ENCODE results near the gene ACSF3. TPM values are rescaled to one million over a fixed set of nuclear protein-coding genes. Genes with fewer than 3 reads are reported as not detected.
"Not testable (repeated sequence)": the region's sequence is repeated elsewhere in the genome, so short reads cannot be mapped to it uniquely, and the experiment has no call there.

ACSF3 gene
- total RNA-seq, 2 donors from 2014 or later: 33.1 to 59.9 TPM

DNA sequence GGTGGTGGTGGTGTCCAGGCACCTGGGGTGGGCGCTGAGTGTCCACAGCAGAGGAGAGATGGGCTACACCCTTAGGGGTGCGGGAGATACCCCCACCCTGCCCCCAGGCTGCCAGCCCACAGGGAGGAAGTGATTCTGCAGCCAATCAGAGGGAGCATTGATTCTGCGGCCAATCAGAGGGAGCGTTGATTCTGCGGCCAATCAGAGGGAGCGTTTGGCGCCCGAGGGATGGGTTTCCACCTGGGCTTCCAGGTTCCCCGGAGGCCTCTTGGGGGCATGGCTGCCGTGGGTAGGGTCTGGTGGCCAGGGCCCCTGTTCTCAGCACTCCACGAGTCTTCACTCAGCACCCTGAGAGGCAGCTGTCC is 28.2 kb upstream of the ACSF3 start:
- no peaks in the 10 kb centered on the region for H3K9me3 Mint-ChIP-seq
- DNase-seq (ENCODE audit: low spot score in 2 of 2): no peak

DNA sequence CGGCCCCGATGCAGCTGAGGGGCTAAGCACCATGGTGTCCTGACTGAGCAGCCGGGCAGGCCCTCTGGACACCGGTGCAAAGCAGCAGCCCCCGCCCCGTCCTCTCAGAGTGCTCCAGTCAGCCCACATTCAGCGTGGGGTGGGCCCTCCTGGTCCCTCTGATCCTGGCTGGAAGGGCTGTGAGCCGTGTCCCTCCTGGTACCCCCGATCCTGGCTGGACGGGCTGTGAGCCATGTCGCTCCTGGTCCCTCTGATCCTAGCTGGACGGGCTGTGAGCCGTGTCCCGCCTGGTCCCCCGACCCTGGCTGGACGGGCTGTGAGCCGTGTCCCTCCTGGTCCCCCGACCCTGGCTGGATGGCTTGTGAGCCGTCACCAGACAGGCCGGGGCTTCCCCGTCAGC is 26.9 kb upstream of the ACSF3 start:
- no peak for ATAC-seq
- DNase-seq (ENCODE audit: low spot score in 2 of 2): no peak
- Mint-ChIP-seq H3K27ac (no peak overlapping the region), H3K36me3 (no peaks in the 10 kb centered on the region), H3K9me3 (no peaks in the 10 kb centered on the region)

More for the DNA sequence above, 28.2 kb upstream of the ACSF3 start:
- no peak for ATAC-seq
- no peaks in the 10 kb centered on the region for H3K36me3 Mint-ChIP-seq
- no peak overlapping the region for H3K27ac Mint-ChIP-seq

DNA sequence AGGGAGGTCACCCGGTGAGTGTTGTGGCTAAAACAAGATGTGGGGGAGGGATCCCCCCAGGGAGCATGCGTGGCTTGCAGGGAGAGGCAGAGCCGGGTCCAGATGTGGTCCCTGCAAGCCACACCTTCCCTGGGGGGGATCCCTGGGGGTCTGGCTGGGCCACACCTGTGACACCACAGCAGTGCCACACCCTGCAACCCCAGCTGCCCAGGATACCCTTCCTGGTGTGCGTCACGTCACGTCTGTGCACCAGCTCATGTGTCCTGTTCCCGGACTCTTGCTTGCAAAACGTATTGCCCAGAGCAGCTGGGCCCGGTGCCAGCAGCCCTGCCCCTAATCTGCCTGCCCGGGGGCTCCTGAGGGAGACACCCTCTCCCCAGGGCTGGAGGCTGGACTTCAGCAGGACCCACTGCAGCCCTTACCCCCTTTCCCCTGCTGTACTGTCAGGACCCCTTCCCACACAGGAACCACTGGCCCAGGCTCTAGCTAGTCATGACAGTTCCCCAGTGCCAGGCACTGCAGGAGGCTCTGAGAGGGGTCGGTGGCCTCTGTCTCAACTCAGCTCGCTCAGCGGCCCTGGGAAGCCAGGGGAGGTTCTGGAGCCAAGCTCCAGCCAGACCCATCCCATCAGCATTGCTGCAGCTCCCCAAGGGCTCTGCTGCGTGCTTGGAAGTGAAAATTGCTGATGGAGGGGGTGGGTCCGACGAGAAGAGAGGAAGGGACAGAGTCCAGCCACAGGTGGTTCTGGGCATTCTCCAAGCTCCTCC is 25.8 kb upstream of the ACSF3 start:
- no peak for DNase-seq (ENCODE audit: low spot score in 2 of 2)
- Mint-ChIP-seq H3K27ac (no peak overlapping the region), H3K36me3 (no peaks in the 10 kb centered on the region), H3K9me3 (no peaks in the 10 kb centered on the region)
- ATAC-seq: peak in 1 of 2 donors; percentile 19

DNA sequence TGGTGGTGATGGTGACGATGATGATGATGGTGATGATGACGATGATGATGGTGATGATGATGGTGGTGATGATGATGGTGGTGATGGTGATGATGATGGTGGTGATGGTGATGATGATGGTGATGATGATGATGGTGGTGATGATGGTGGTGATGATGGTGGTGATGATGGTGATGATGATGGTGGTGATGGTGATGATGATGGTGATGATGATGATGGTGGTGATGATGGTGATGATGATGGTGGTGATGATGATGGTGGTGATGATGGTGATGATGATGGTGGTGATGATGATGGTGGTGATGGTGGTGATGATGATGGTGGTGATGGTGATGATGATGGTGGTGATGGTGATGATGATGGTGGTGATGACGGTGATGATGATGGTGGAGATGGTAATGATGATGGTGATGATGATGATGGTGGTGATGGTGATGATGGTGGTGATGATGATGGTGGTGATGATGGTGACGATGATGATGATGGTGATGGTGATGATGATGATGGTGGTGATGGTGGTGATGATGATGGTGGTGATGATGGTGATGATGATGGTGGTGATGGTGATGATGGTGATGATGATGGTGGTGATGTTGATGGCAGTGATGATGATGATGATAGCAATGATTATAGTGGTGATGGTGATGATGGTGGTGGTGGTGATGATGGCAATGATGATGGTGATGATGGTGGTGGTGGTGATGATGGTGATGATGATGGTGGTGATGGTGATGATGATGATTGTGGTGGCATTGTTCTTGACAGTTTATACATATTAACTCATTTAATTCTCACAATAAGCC is 24.6 kb upstream of the ACSF3 start:
- DNase-seq (ENCODE audit: low spot score in 2 of 2); H3K27ac Mint-ChIP-seq; ATAC-seq; H3K36me3 Mint-ChIP-seq; H3K9me3 Mint-ChIP-seq: not testable (repeated sequence)

DNA sequence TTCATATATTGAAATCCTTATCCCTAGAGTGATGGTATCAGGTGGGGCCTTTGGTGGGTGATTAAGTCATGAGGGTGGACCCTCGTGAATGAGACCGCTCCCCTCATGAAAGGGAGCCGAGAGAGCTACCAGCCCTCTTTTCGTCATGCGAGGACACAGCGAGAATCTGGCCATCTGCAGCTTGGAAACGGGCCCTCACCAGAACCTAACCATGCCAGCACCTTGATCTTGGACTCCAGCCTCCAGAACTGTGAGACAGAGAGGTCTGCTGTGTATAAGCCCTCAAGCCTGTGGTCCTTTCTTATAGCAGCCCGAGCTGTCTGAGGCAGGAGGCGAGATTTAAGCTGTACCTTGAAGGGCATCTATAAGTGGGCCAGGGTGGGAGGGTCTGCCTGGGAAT is 23.7 kb upstream of the ACSF3 start:
- no peak for DNase-seq (ENCODE audit: low spot score in 2 of 2)
- no peak overlapping the region for H3K27ac Mint-ChIP-seq
- ATAC-seq: no peak
- H3K36me3 Mint-ChIP-seq: no peaks in the 10 kb centered on the region
- no peaks in the 10 kb centered on the region for H3K9me3 Mint-ChIP-seq

DNA sequence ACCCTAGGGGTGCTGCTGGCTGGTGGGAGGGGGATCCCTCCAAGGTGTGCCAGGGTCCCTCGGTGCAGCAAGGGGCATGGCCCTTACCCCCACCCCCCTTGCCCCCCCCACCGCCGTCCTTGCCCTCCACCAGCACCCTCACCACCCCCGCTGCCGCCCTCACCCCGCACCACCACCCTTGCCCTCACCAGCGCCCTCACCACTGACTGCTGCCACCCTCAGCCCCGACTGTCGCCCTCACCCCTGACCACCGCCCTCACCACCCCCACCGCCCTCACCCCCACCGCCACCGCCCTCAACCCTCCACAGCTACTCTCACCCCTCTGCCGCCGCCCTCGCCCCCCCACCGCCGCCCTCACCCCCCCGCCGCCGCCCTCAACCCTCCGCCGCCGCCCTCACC is 23.1 kb upstream of the ACSF3 start:
- H3K36me3 Mint-ChIP-seq: no peaks in the 10 kb centered on the region
- H3K9me3 Mint-ChIP-seq: peaks cover 0 to 1% of the 10 kb centered on the region in 2 donors
- ATAC-seq: no peak
- H3K27ac Mint-ChIP-seq: no peak overlapping the region
- DNase-seq (ENCODE audit: low spot score in 2 of 2): no peak

DNA sequence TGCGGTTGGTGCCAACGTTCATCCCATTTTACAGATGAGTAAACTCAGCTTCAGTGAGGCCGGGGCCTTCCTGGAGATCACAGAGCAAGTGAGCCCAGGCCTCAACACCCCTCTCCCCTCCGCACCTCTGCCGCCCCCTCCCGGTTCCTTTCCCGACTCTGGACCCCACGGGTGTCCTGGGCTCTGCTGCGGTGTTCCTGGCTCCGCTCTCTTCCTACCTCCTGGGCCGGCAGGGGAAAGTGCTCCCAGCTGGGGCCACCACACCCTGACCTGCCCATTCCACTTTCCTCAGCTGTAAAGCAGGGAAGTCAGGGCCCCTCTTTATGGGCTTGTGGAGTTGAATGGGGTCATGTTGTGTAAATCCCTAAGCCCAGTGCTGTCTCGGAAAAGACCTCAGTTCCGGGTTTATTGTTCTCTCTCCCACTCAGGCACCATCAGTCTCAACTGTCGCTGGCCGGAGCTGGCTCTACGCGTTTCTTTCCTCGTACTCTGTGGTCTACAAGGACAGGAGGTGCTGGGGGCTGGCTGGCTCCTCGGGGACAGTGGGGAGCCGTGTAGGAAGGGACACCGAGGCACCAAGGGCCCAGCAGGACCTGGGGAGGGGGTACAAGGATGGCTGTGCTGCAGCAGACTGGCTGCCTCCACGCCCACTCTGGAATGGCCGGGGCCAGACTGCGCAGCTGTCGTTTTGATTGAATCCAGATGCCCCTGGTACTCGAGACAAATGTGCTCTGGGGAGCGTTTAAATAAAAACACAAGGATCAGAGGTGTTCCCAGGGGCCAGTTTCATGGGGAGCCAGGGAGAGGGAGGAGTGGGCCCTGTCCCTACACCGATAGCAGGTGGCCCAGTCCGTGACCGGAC is 21.7 kb upstream of the ACSF3 start:
- no peak overlapping the region for H3K27ac Mint-ChIP-seq
- no peaks in the 10 kb centered on the region for H3K36me3 Mint-ChIP-seq
- ATAC-seq (no peak), DNase-seq (ENCODE audit: low spot score in 2 of 2) (no peak)
- peaks cover 5 to 10% of the 10 kb centered on the region in 2 donors for H3K9me3 Mint-ChIP-seq

DNA sequence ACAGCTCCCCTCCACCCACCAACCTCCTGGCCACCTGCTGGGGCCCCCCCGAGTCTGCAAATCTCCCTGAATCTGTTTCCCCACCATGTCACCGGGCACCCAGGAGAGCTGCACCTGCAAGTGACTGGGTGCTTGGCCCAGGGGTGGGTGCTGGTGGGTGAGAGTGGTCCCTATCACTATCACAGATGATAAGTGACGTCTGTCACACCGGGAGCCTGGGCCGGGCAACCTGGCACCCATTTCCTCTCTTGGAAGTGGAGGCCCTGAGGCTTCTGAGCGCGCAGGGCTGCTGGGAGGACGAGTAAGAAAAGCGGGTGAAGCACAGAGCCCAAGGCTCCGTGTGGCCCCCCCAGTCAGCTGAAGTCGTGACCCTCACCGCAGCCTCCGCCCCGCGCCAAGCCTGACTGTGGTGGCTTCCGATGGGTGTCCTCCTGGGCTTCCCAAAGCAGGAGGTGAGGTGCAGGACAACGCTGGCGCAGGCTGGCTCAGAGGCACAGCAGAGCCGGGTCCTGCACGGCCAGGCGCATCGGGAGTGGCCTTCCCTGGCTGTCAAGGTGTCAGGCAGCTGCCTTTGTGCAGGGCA is 21.0 kb upstream of the ACSF3 start:
- no peaks in the 10 kb centered on the region for H3K36me3 Mint-ChIP-seq
- DNase-seq (ENCODE audit: low spot score in 2 of 2) (no peak), ATAC-seq (no peak)
- H3K27ac Mint-ChIP-seq: no peak overlapping the region
- H3K9me3 Mint-ChIP-seq: peaks cover 5 to 10% of the 10 kb centered on the region in 2 donors

DNA sequence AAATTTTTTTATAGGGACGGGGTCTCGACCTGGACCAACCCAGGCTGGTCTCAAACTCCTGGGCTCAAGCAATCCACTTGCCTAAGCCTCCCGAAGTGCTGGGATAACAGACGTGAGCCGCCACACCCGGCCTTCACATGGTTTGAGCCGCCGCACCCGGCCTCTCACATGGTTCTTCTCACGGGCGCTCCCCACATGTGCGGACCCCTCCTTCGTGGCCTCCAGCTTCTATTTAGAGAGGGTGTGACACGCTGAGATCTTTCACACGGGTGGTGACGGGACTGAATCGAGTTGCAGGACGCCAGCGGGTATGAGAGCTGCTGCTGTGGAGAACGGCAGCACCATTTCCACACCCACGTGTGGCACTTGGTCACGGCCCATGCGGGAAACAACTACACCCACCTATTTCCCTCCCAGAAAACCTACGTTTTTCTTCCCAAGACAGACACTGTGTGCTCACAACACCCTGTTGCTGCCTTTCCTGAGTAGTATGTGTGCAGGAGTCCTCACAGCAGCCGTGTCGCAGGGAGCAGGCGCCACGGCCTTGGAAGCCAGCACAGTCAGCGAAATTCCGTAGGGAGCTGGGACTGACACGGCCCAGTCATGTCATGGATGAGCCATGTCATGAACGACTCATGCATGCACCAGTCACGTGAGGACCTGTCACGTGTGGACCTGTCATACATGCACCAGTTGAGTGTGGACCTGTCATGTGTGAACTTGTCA is 20.1 kb upstream of the ACSF3 start:
- DNase-seq (ENCODE audit: low spot score in 2 of 2) (no peak), ATAC-seq (no peak)
- no peaks in the 10 kb centered on the region for H3K36me3 Mint-ChIP-seq
- H3K27ac Mint-ChIP-seq: peak overlapping the region in 1 of 2 donors; percentile 55
- peaks cover 5 to 10% of the 10 kb centered on the region in 2 donors for H3K9me3 Mint-ChIP-seq

DNA sequence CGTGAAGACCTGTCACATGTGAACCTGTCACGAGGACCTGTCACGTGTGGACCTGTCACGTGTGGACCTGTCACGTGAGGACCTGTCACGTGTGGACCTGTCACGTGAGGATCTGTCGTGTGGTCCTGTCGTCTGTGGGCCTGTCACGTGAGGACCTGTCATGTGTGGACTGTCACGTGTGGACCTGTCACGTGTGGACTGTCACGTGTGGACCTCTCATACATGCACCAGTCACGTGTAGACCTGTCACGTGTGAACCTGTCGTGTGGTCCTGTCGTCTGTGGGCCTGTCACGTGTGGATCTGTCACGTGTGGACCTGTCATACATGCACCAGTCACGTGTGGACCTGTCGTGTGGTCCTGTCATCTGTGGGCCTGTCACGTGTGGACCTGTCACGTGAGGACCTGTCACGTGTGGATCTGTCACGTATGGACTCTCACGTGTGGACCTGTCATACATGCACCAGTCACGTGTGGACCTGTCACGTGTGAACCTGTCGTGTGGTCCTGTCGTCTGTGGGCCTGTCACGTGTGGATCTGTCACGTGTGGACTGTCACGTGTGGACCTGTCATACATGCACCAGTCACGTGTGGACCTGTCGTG is 19.5 kb upstream of the ACSF3 start:
- ATAC-seq, H3K36me3 Mint-ChIP-seq: not testable (repeated sequence)
- H3K9me3 Mint-ChIP-seq: peaks cover 5 to 10% of the 10 kb centered on the region in 2 donors

DNA sequence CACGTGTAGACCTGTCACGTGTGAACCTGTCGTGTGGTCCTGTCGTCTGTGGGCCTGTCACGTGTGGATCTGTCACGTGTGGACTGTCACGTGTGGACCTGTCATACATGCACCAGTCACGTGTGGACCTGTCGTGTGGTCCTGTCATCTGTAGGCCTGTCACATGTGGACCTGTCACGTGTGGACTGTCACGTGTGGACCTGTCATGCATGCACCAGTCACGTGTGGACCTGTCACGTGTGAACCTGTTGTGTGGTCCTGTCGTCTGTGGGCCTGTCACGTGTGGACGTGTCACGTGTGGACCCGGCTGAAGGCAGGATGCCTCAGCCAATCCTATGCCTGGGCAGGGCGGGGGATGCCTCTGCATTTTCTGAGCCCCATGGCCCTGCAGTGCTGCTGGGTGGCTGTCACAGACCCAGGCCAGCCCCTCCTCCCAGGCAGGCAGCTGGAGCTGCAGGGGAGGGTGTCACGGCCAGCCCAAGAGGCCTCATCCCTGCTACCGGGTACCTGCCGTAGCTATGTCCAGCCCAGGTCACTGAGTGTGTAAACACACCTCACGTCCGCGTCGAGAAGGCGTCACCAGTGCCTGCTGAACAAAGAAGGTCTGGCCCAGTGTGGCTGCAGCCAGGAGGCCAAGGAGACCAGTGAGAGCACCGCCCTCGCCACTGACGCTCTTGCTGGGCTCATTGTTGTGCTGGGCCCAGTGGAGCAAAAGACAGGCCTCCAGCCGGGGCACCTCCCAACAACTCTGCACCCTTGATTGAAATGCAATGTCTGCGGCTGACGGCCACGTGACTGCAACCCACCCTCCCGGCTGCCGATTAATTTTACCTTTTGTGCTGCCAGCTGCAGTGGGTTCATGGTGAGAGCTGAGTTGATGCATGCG is 18.6 kb upstream of the ACSF3 start:
- DNase-seq (ENCODE audit: low spot score in 2 of 2) (no peak), ATAC-seq (no peak)
- H3K27ac Mint-ChIP-seq: no peak overlapping the region
- no peaks in the 10 kb centered on the region for H3K36me3 Mint-ChIP-seq
- H3K9me3 Mint-ChIP-seq: peaks cover 5 to 10% of the 10 kb centered on the region in 2 donors

More for the DNA sequence above, 19.5 kb upstream of the ACSF3 start:
- not testable (repeated sequence) for DNase-seq (ENCODE audit: low spot score in 2 of 2); H3K27ac Mint-ChIP-seq

DNA sequence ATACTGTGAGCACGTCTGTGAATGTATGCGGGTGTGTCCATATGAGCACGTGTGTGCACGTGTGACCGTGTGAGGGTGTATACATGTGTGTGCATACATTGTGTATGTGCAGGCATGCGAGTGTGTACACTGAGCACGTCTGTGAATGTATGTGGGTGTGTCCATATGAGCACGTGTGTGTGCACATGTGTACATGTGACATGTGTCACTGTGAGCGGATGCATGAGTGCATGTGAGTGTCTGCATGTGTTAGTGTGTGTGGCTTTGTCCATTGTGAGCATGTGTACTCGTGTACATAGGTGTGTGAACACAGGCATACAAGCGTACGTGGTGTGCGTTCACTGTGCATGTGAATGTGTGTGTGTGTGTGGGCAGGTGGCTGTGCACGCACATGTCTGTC is 17.5 kb upstream of the ACSF3 start:
- H3K9me3 Mint-ChIP-seq: peaks cover 5 to 10% of the 10 kb centered on the region in 2 donors
- H3K27ac Mint-ChIP-seq: no peak overlapping the region
- DNase-seq (ENCODE audit: low spot score in 2 of 2): no peak
- ATAC-seq: no peak
- no peaks in the 10 kb centered on the region for H3K36me3 Mint-ChIP-seq

DNA sequence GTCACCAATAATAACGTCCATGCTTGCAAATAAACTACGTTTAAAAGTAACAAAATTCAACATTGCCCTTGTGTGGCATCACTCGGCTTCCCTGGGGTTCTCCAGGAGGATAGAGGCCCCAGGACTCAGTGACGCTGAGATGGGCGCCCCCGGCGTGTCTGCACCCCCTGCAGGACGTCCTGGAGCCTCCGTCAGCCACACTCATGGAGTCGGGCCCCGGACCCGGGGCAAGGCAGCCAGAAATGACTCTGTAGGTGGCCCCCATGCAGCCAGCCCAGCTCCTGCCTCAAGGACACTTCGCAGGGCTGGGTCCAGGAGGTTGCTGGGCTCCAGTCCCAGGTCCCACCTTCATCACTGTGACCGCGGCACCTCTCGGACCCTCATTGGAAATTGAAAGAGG is 16.6 kb upstream of the ACSF3 start:
- ATAC-seq (no peak), DNase-seq (ENCODE audit: low spot score in 2 of 2) (no peak)
- H3K9me3 Mint-ChIP-seq: peaks cover 5 to 10% of the 10 kb centered on the region in 2 donors
- H3K27ac Mint-ChIP-seq: no peak overlapping the region
- H3K36me3 Mint-ChIP-seq: no peaks in the 10 kb centered on the region

DNA sequence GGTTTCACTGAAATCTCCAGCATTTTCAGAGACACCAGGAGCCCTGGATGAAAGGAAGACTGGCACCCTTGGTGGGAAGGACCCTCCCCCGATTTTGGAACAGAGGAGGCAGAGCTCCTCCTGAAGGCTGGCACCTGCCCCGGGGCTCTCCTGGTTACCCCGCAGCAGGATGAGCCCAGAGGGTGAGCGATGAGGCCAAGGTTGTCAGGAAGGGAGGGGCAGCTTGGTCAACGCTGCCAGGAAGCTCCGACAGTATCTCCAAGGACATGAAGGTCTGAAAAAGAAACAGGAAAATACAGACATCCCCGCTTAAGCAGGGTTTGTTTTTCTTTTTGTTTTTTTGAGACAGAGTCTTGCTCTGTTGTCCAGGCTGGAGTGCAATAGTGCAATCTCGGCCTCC is 15.5 kb upstream of the ACSF3 start:
- Mint-ChIP-seq H3K36me3 (no peaks in the 10 kb centered on the region), H3K9me3 (peaks cover 5 to 10% of the 10 kb centered on the region in 2 donors), H3K27ac (no peak overlapping the region)
- ATAC-seq (no peak), DNase-seq (ENCODE audit: low spot score in 2 of 2) (no peak)

DNA sequence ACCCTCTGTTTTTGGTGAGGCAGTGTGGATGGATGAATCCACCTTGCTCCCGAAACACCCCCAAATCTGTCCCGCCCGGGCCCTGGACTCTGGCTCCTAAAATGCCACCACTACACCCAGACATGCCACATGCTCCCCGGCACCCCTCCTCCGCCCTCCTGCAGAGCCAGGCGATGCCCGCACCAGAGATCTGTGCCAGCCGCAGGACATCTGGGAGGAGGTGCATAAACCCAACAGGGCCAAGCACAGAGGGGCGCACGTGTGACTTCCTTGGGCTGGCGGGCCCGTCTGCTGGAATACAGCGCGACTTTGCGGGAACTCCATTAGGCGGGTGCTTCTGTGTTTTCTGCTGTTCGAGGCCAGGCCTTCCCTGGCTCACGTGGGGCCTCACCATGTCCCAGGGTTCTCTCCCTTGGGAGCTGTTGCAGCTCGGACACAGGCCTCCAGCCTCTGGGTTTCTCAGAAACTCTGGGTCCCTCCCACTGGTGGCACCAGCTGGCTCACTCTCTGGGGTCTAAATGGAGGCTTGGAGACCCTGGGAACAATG is 14.1 kb upstream of the ACSF3 start:
- Mint-ChIP-seq H3K9me3 (peaks cover 5 to 10% of the 10 kb centered on the region in 2 donors), H3K36me3 (no peaks in the 10 kb centered on the region), H3K27ac (no peak overlapping the region)
- ATAC-seq (no peak), DNase-seq (ENCODE audit: low spot score in 2 of 2) (no peak)

Measured in activated naive CD4-positive, alpha-beta T cell treated with anti-CD3 and anti-CD28 coated beads, Interleukin-2, amount 50 U/mL, for 72 hours (primary cell).